ENCODE data around the gene KCNK13. TPM values are rescaled to one million over a fixed set of nuclear protein-coding genes. Genes with fewer than 3 reads are reported as not detected.

Gene KCNK13
- total RNA-seq, 1 experiment from 2014 or later, result not detected

- DNase-seq (ENCODE audit: low read depth, low spot score) (no peak), ATAC-seq (no peak)
- no TSS peak for BruUV-seq (replicated peaks)
- Histone ChIP-seq H3K4me3 (ENCODE audit: low read depth in 2 of 2, low read length in 2 of 2) (no peak overlapping the region), H3K36me3 (ENCODE audit: control insufficient read depth, insufficient read depth, low read length) (no peaks in the 10 kb centered on the region), H3K27ac (ENCODE audit: low read length) (no peak overlapping the region), H3K4me1 (ENCODE audit: control insufficient read depth, insufficient read depth, low read length) (no peaks in the 10 kb centered on the region), H3K27me3 (ENCODE audit: control insufficient read depth, insufficient read depth, low read length) (no peaks in the 10 kb centered on the region), H3K9me3 (ENCODE audit: control insufficient read depth, insufficient read depth, low read depth, low read length) (no peaks in the 10 kb centered on the region)
- ChIA-PET CTCF (no interaction called here), POLR2A (no interaction called here)
- intact Hi-C loops (cut with micrococcal nuclease; ENCODE audit: unreplicated experiment) (no loop called here), in situ Hi-C loops (cut with HindIII; ENCODE audit: low pct_unique_long_range_greater_than_20kb, low sequenced_read_pairs) (no loop called here)
- TF ChIP-seq POLR2AphosphoS5 (IDR thresholded peaks at IDR 0.05; ENCODE audit: low read depth, low read length), result no peak
- TF ChIP-seq TCF7L2 (IDR thresholded peaks at IDR 0.05; ENCODE audit: low read depth, low read length), result no peak
- no peak for TF ChIP-seq REST (IDR thresholded peaks at IDR 0.05; ENCODE audit: insufficient read depth in 1 of 2, low read depth in 2 of 2, low read length in 1 of 2)
- no peak for TF ChIP-seq CTCF (IDR thresholded peaks at IDR 0.05)
- no peak for TF ChIP-seq SIN3A (IDR thresholded peaks at IDR 0.05; ENCODE audit: borderline replicate concordance, insufficient read depth, low read depth, low read length)
Measured at GRCh38 chr14:90137807-90138206, 76.0 kb downstream of the KCNK13 start.

GRCh38 chr14:90139199-90139598, 77.4 kb downstream of the KCNK13 start:
- Histone ChIP-seq H3K27me3 (ENCODE audit: control insufficient read depth, insufficient read depth, low read length) (no peaks in the 10 kb centered on the region), H3K36me3 (ENCODE audit: control insufficient read depth, insufficient read depth, low read length) (no peaks in the 10 kb centered on the region), H3K9me3 (ENCODE audit: control insufficient read depth, insufficient read depth, low read depth, low read length) (no peaks in the 10 kb centered on the region), H3K4me3 (ENCODE audit: low read depth in 2 of 2, low read length in 2 of 2) (no peak overlapping the region), H3K27ac (ENCODE audit: low read length) (no peak overlapping the region), H3K4me1 (ENCODE audit: control insufficient read depth, insufficient read depth, low read length) (no peaks in the 10 kb centered on the region)
- in situ Hi-C loops (cut with HindIII; ENCODE audit: low pct_unique_long_range_greater_than_20kb, low sequenced_read_pairs) (no loop called here), intact Hi-C loops (cut with micrococcal nuclease; ENCODE audit: unreplicated experiment) (no loop called here)
- CTCF ChIA-PET, result no interaction called here
- POLR2A ChIA-PET, result no interaction called here
- TF ChIP-seq CTCF (IDR thresholded peaks at IDR 0.05) (no peak), TCF7L2 (IDR thresholded peaks at IDR 0.05; ENCODE audit: low read depth, low read length) (no peak), POLR2AphosphoS5 (IDR thresholded peaks at IDR 0.05; ENCODE audit: low read depth, low read length) (no peak)
- DNase-seq (ENCODE audit: low read depth, low spot score), result no peak
- ATAC-seq, result no peak
- BruUV-seq (replicated peaks), result no TSS peak

Data from Panc1 (cell line).